MM.1S (cell line): ENCODE measurements around the gene ANGPT4.

Experiments used
- DNase-seq: peaks from one replicate; pipeline ENCODE4 v3.0.0-alpha.2; 2015
- H2AFZ ChIP-seq: fragments of 300-600 bp; sonication (generic); 2 replicates; pipeline ENCODE4 v1.6.0; 2016; ENCODE audit warnings: antibody characterized with exemption, low read length
- H3F3A ChIP-seq: fragments of 300-600 bp; sonication (generic); 2 replicates; pipeline ENCODE4 v1.6.1; 2016; ENCODE audit warnings: mild to moderate bottlenecking, antibody characterized with exemption, low read length, moderate library complexity, mixed read lengths; ENCODE audit not compliant: insufficient read depth
- H3K27ac ChIP-seq: fragments of 300-600 bp; sonication (generic); 2 replicates; pipeline ENCODE4 v1.5.1; 2016; ENCODE audit warnings: mild to moderate bottlenecking, low read length
- H3K27me3 ChIP-seq: fragments of 300-600 bp; sonication (generic); replicated peaks from 2 replicates; pipeline ENCODE4 v1.6.0; 2016; ENCODE audit warnings: low read length; ENCODE audit not compliant: insufficient read depth
- H3K36me3 ChIP-seq: fragments of 300-600 bp; sonication (generic); replicated peaks from 2 replicates; pipeline ENCODE4 v1.6.1; 2016; ENCODE audit warnings: mild to moderate bottlenecking, low read length, mixed read lengths; ENCODE audit not compliant: insufficient read depth
- H3K4me1 ChIP-seq: fragments of 300-600 bp; sonication (generic); 2 replicates; pipeline ENCODE4 v1.6.1; 2016; ENCODE audit warnings: low read length, mixed read lengths
- H3K4me2 ChIP-seq: fragments of 300-600 bp; sonication (generic); 2 replicates; pipeline ENCODE4 v1.6.0; 2016; ENCODE audit warnings: low read depth, low read length
- H3K4me3 ChIP-seq: fragments of 300-600 bp; sonication (generic); 2 replicates; pipeline ENCODE4 v1.5.1; 2016; ENCODE audit warnings: low read length, mixed read lengths
- H3K79me2 ChIP-seq: fragments of 300-600 bp; sonication (generic); 2 replicates; pipeline ENCODE4 v1.6.1; 2016; ENCODE audit warnings: mixed run types, low read length, mixed read lengths
- H3K9ac ChIP-seq: fragments of 300-600 bp; sonication (generic); 2 replicates; pipeline ENCODE4 v1.6.1; 2016; ENCODE audit warnings: low read length, mixed read lengths
- H3K9me2 ChIP-seq: fragments of 300-600 bp; sonication (generic); replicated peaks from 2 replicates; pipeline ENCODE4 v1.6.1; 2016; ENCODE audit warnings: mild to moderate bottlenecking, low read length, mixed read lengths; ENCODE audit not compliant: insufficient read depth
- H3K9me3 ChIP-seq: fragments of 300-600 bp; sonication (generic); replicated peaks from 2 replicates; pipeline ENCODE4 v1.6.1; 2016; ENCODE audit warnings: mild to moderate bottlenecking, low read length, mixed read lengths; ENCODE audit not compliant: insufficient read depth
- H4K20me1 ChIP-seq: fragments of 300-600 bp; sonication (generic); 2 replicates; pipeline ENCODE4 v1.6.1; 2016; ENCODE audit warnings: mild to moderate bottlenecking, low read length, moderate library complexity, mixed read lengths; ENCODE audit not compliant: insufficient read depth
- EZH2 ChIP-seq: fragments of 300-600 bp; sonication (generic); optimal IDR thresholded peaks from 2 replicates; pipeline ENCODE3; 2017; ENCODE audit warnings: low read depth, mild to moderate bottlenecking, antibody characterized with exemption, low read length, mixed read lengths
- EZH2phosphoT487 ChIP-seq: fragments of 300-600 bp; sonication (generic); IDR thresholded peaks from 2 replicates; pipeline ENCODE4 v1.6.1; 2018; ENCODE audit warnings: antibody characterized with exemption, low read length
- TF ChIP-seq, protein P1 (sequence below): fragments of 300-600 bp; sonication (generic); IDR thresholded peaks from 2 replicates; pipeline ENCODE4 v1.5.1; 2016; ENCODE audit warnings: antibody characterized with exemption, low read length, mixed read lengths

The ANGPT4 gene

DNA sequence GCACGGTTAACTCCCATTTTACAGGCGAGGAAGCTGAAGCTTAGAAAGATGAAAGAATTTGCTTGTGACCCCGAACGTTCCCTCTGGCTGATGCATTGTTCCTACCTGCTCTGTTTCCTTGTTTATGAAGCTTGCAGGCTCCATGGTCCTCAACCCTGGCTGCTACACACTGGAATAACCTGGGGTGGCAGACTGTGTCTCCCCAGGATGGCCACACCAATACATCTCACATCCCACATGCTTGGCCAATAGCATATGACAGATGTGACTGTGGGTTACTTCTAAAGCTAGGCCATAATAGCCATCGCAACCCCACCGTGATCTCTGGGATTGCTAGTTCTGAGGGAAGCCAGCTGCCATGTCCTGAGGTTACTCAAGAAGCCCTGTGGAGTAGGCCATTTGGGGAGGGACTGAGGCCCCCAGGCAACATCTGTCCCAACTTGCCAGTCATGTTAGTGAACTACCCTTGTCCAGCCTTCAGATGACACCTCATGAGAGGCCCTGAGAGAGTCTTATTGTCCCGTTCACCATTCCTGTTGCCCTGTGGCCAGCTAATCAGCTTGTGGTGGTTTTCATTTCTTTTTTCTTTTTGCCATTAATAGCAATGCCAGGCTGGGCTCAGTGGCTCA, 89.3 kb downstream of the ANGPT4 start:
- Histone ChIP-seq H3K4me1 (peaks cover 12% of the 10 kb centered on the region), H3K9me3 (no peaks in the 10 kb centered on the region)

DNA sequence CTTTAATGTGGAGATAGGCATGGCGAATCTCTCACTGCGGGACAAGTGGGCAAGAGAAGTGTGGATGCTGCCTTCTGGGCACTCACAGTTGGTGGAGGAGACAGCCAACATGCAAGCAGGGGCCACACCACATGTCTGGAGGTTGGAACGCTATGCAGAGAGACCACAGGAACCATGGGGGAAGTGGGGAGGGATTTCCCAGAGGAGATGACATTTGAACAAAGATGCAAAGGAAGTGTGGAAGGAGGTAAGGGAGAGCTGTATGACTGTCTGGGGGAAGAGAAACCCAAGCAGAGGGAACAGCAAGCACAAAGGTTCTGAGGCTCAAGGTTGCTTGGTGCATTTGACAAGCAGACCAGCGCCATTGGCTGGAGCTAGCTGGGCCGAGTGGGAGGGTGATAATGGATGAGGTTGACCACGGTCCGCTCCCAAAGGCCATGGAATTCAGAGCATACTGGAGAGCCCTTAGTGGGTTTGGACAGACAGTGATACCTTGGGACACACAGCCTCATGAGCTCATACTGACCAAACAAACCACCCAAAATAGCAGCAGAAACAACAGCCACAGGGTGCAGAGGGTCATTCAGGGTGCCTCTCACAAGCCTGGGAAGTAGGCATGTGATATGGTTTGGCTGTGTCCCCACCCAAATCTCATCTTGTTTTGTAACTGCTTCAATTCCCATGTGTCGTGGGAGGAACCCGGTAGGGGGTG, 90.3 kb downstream of the ANGPT4 start:
- H3K9me3 ChIP-seq = no peaks in the 10 kb centered on the region
- no peaks in the 10 kb centered on the region for H4K20me1 ChIP-seq
- H3K36me3 ChIP-seq = no peaks in the 10 kb centered on the region
- peaks cover 12% of the 10 kb centered on the region for H3K4me1 ChIP-seq
- H3K9me2 ChIP-seq = no peaks in the 10 kb centered on the region
- H3K27ac ChIP-seq = no peak overlapping the region
- H3K4me3 ChIP-seq = no peak overlapping the region
- peaks cover 14% of the 10 kb centered on the region for H3F3A ChIP-seq
- TF ChIP-seq EZH2 (no peak), EZH2phosphoT487 (no peak)
- TF ChIP-seq, protein P1, sequence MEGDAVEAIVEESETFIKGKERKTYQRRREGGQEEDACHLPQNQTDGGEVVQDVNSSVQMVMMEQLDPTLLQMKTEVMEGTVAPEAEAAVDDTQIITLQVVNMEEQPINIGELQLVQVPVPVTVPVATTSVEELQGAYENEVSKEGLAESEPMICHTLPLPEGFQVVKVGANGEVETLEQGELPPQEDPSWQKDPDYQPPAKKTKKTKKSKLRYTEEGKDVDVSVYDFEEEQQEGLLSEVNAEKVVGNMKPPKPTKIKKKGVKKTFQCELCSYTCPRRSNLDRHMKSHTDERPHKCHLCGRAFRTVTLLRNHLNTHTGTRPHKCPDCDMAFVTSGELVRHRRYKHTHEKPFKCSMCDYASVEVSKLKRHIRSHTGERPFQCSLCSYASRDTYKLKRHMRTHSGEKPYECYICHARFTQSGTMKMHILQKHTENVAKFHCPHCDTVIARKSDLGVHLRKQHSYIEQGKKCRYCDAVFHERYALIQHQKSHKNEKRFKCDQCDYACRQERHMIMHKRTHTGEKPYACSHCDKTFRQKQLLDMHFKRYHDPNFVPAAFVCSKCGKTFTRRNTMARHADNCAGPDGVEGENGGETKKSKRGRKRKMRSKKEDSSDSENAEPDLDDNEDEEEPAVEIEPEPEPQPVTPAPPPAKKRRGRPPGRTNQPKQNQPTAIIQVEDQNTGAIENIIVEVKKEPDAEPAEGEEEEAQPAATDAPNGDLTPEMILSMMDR = no peak
- no peaks in the 10 kb centered on the region for H3K79me2 ChIP-seq
- no peak overlapping the region for H3K9ac ChIP-seq
- DNase-seq = no peak
- no peaks in the 10 kb centered on the region for H3K27me3 ChIP-seq
- no peak overlapping the region for H2AFZ ChIP-seq
- no peak overlapping the region for H3K4me2 ChIP-seq

More for the DNA sequence above, 89.3 kb downstream of the ANGPT4 start:
- Histone ChIP-seq H3K9ac (no peak overlapping the region), H3K36me3 (no peaks in the 10 kb centered on the region), H3K9me2 (no peaks in the 10 kb centered on the region), H3K4me2 (no peak overlapping the region), H4K20me1 (no peaks in the 10 kb centered on the region), H3K79me2 (no peaks in the 10 kb centered on the region), H3K4me3 (no peak overlapping the region), H3K27me3 (no peaks in the 10 kb centered on the region), H3F3A (peaks cover 14% of the 10 kb centered on the region), H3K27ac (no peak overlapping the region), H2AFZ (no peak overlapping the region)
- DNase-seq = no peak
- TF ChIP-seq EZH2phosphoT487 (no peak), EZH2 (no peak)
- TF ChIP-seq, protein P1 = no peak

DNA sequence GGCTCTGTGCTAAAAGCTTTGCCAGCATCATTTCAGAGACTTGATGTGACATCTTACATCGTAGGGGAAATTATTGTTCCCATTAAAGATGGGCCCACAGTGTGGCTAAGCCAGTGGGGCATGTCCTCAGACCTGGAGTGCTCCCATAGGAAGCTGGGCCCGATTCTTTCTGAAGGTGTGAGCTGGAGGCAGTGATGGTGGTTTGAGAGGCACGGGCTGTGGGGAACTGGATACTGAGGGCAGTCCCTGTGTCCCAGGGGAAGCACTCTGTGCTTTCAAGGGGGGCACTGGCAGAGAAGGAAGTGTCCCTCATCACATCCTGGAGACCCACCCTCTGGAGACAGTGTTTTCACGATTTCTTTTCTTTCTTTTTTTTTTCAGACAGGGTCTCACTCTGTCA, 91.2 kb downstream of the ANGPT4 start:
- H3K4me3 ChIP-seq = no peak overlapping the region
- no peaks in the 10 kb centered on the region for H3K27me3 ChIP-seq
- H2AFZ ChIP-seq = no peak overlapping the region
- H3K9ac ChIP-seq = no peak overlapping the region
- no peaks in the 10 kb centered on the region for H3K36me3 ChIP-seq
- no peaks in the 10 kb centered on the region for H4K20me1 ChIP-seq
- no peaks in the 10 kb centered on the region for H3K79me2 ChIP-seq
- peaks cover 10% of the 10 kb centered on the region for H3K4me1 ChIP-seq
- no peak for DNase-seq
- TF ChIP-seq EZH2phosphoT487 = no peak
- H3K27ac ChIP-seq = no peak overlapping the region
- no peak overlapping the region for H3K4me2 ChIP-seq
- no peaks in the 10 kb centered on the region for H3K9me3 ChIP-seq
- H3K9me2 ChIP-seq = no peaks in the 10 kb centered on the region
- H3F3A ChIP-seq = peaks cover 13% of the 10 kb centered on the region

DNA sequence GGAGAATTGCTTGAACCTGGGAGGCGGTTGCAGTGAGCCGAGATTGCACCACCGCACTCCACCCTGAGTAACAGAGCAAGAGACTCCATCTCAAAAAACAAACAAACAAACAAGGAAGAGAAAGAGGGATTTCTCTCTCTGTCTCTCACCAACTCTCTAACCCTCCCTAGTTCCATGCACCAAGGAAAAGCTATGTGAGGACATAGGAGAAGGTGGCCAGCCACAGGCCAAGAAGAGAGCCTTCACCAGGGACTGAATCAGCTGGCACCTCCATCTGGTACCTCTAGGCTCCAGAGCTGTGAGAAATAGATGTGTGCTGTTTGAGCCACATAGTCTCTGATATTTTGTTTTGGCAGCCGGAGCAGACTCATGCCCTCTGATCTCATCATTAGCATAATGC, 91.6 kb downstream of the ANGPT4 start:
- Histone ChIP-seq H3K4me3 (no peak overlapping the region), H3K36me3 (no peaks in the 10 kb centered on the region), H4K20me1 (no peaks in the 10 kb centered on the region), H3K9ac (no peak overlapping the region), H3K27me3 (no peaks in the 10 kb centered on the region), H3K79me2 (no peaks in the 10 kb centered on the region), H2AFZ (no peak overlapping the region), H3K4me1 (peaks cover 6% of the 10 kb centered on the region), H3K4me2 (no peak overlapping the region), H3K27ac (no peak overlapping the region), H3K9me3 (no peaks in the 10 kb centered on the region), H3K9me2 (no peaks in the 10 kb centered on the region), H3F3A (peaks cover 9% of the 10 kb centered on the region)
- DNase-seq = no peak
- TF ChIP-seq EZH2 (no peak), EZH2phosphoT487 (no peak)
- TF ChIP-seq, protein P1 = no peak
